Activated naive CD4-positive, alpha-beta T cell treated with anti-CD3 and anti-CD28 coated beads, Interleukin-2, amount 10 ng/mL, durations not matched to agents 7 days and 5 days (primary cell): ENCODE results near the gene RNF34.

Experiments
- CTCF ChIA-PET: fragments of 350-600 bp; sonication (Branson Sonifier 250); formaldehyde crosslinking; loops from one replicate; lab custom pipeline; 2021; ENCODE audit warnings: antibody characterized with exemption; lab: Charles Lee
- DNase-seq: peaks from one replicate; pipeline ENCODE4 v3.0.0-alpha.2; 2020
- H3K27ac Mint-ChIP-seq: one replicate; pipeline ENCODE4 v1.8.0; 2021; ENCODE audit warnings: mild to moderate bottlenecking, moderate library complexity, mixed read lengths
- H3K27me3 Mint-ChIP-seq: one replicate; pipeline ENCODE4 v1.8.0; 2021; ENCODE audit warnings: mild to moderate bottlenecking, mixed read lengths
- H3K36me3 Mint-ChIP-seq: one replicate; pipeline ENCODE4 v1.8.0; 2021; ENCODE audit warnings: mixed read lengths
- H3K4me1 Mint-ChIP-seq: one replicate; pipeline ENCODE4 v1.8.0; 2021; ENCODE audit warnings: mixed read lengths
- H3K4me3 Mint-ChIP-seq: one replicate; pipeline ENCODE4 v1.8.0; 2021; ENCODE audit warnings: mild to moderate bottlenecking, moderate library complexity, mixed read lengths
- H3K9me3 Mint-ChIP-seq: one replicate; pipeline ENCODE4 v1.8.0; 2021; ENCODE audit warnings: mixed read lengths

Gene RNF34

DNA sequence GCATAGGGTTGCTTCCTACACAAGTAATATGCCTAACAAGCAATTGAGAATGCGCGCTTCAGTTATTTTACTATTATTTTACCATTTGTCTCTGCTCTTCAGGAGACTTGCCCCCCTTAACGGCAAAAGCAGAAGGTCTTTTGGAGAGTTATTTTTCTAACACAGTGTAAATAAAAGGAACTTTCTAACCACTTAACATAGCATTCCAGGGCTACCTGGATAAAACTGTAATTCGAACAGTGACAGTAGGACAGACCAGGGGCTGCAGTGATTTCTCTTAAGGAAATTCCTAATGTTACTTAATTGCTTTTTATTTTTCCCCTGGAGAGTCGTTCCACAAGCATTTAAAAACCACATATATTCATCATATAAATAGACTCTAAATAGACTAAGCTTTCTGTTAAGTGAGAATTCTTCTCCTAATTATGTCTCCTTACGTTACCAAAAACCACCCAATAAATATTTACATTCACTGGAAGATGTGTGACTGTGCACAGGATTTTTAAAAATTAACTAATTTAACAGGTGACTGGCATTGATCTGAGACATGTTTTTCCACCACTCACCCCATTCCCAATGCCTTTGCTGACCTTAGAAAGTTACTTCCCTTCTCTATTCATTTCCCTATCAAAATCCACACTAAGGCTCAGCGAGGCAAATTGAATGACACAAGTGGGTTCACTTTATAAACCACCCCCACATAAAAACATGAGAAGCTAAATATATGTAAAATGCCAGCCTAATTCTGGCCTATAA is 72.4 kb downstream of the RNF34 start:
- peaks cover 4% of the 10 kb centered on the region for H3K27me3 Mint-ChIP-seq
- H3K9me3 Mint-ChIP-seq = no peaks in the 10 kb centered on the region
- peaks cover 15% of the 10 kb centered on the region for H3K4me1 Mint-ChIP-seq
- no peak overlapping the region for H3K27ac Mint-ChIP-seq
- no peak for DNase-seq
- no peaks in the 10 kb centered on the region for H3K36me3 Mint-ChIP-seq
- CTCF ChIA-PET = no interaction called here
- no peak overlapping the region for H3K4me3 Mint-ChIP-seq
